Activated CD8-positive, alpha-beta T cell treated with anti-CD3 and anti-CD28 coated beads, Interleukin-2, amount 10 ng/mL, durations not matched to agents 7 days and 5 days (primary cell): ENCODE results near the gene CASQ2. TPM values are rescaled to one million over a fixed set of nuclear protein-coding genes. Genes with fewer than 3 reads are reported as not detected.
"Not testable (repeated sequence)": the region's sequence is repeated elsewhere in the genome, so short reads cannot be mapped to it uniquely, and the experiment has no call there.

Source experiments
- ATAC-seq: fragments of 150-1000 bp; cut with Tn5 transposase; one replicate; pipeline ENCODE4 v1.10.0; 2021; ENCODE audit warnings: moderate library complexity
- CTCF ChIA-PET: fragments of 350-600 bp; sonication (Branson Sonifier 250); formaldehyde crosslinking; loops from one replicate; lab custom pipeline; 2021; ENCODE audit warnings: antibody characterized with exemption; lab: Charles Lee
- POLR2A ChIA-PET: fragments of 350-600 bp; sonication (Branson Sonifier 250); formaldehyde crosslinking; loops from one replicate; lab custom pipeline; 2021; ENCODE audit warnings: antibody characterized with exemption; lab: Charles Lee
- DNase-seq: peaks from one replicate; pipeline ENCODE4 v3.0.0-alpha.2; 2020
- H3K27ac Mint-ChIP-seq: one replicate; pipeline ENCODE4 v1.8.0; 2021; ENCODE audit warnings: mild to moderate bottlenecking, mixed read lengths
- H3K27me3 Mint-ChIP-seq: one replicate; pipeline ENCODE4 v1.8.0; 2021; ENCODE audit warnings: low read depth, mixed read lengths
- H3K36me3 Mint-ChIP-seq: one replicate; pipeline ENCODE4 v1.8.0; 2021; ENCODE audit warnings: low read depth, mixed read lengths
- H3K4me1 Mint-ChIP-seq: one replicate; pipeline ENCODE4 v1.8.0; 2021; ENCODE audit warnings: low read depth, mixed read lengths
- H3K4me3 Mint-ChIP-seq: one replicate; pipeline ENCODE4 v1.8.0; 2021; ENCODE audit warnings: mild to moderate bottlenecking, mixed read lengths
- H3K9me3 Mint-ChIP-seq: one replicate; pipeline ENCODE4 v1.8.0; 2022; ENCODE audit warnings: mixed read lengths; ENCODE audit not compliant: insufficient read depth
- total RNA-seq, 2 experiments: library from RNA; stranded (reverse); gene quantifications; one replicate each; pipeline ENCODE4 v1.2.3, GENCODE V29; 2021

The CASQ2 gene
- total RNA-seq, 2 experiments from 2014 or later: not detected

- Mint-ChIP-seq H3K27me3 (peaks cover 16% of the 10 kb centered on the region), H3K4me3 (no peak overlapping the region), H3K27ac (no peak overlapping the region), H3K4me1 (no peaks in the 10 kb centered on the region), H3K36me3 (no peaks in the 10 kb centered on the region), H3K9me3 (no peaks in the 10 kb centered on the region)
- ChIA-PET POLR2A (no interaction called here), CTCF (interaction anchor here (1.1 kb wide), 1 partner anchor 11 kb away, joined by 4 read pairs; no protein-coding TSS in a partner anchor)
- DNase-seq (no peak), ATAC-seq (no peak)
Observed at GRCh38 chr1:115796897-115797296, 28.4 kb upstream of the CASQ2 start.

GRCh38 chr1:115796036-115796435, 27.5 kb upstream of the CASQ2 start:
- ATAC-seq (no peak), DNase-seq (no peak)
- Mint-ChIP-seq H3K27ac (no peak overlapping the region), H3K9me3 (no peaks in the 10 kb centered on the region), H3K36me3 (no peaks in the 10 kb centered on the region), H3K4me1 (no peaks in the 10 kb centered on the region), H3K27me3 (peaks cover 17% of the 10 kb centered on the region), H3K4me3 (no peak overlapping the region)
- POLR2A ChIA-PET: no interaction called here
- CTCF ChIA-PET: interaction anchor here (1.1 kb wide), 1 partner anchor 12 kb away, joined by 4 read pairs; no protein-coding TSS in a partner anchor

- no peak for ATAC-seq
- no peaks in the 10 kb centered on the region for H3K36me3 Mint-ChIP-seq
- no peak overlapping the region for H3K4me3 Mint-ChIP-seq
- no peak for DNase-seq
- POLR2A ChIA-PET: no interaction called here
- no peaks in the 10 kb centered on the region for H3K4me1 Mint-ChIP-seq
- CTCF ChIA-PET: no interaction called here
- H3K9me3 Mint-ChIP-seq: no peaks in the 10 kb centered on the region
- H3K27me3 Mint-ChIP-seq: peaks cover 19% of the 10 kb centered on the region
- H3K27ac Mint-ChIP-seq: no peak overlapping the region
Observed at GRCh38 chr1:115794976-115795639, 26.6 kb upstream of the CASQ2 start.

- ATAC-seq: no peak
Observed at GRCh38 chr1:115793162-115793561, 24.6 kb upstream of the CASQ2 start.

GRCh38 chr1:115791816-115792215, 23.3 kb upstream of the CASQ2 start:
- no peaks in the 10 kb centered on the region for H3K4me1 Mint-ChIP-seq
- ATAC-seq (no peak), DNase-seq (no peak)
- ChIA-PET CTCF (no interaction called here), POLR2A (no interaction called here)
- no peaks in the 10 kb centered on the region for H3K9me3 Mint-ChIP-seq
- H3K4me3 Mint-ChIP-seq: no peak overlapping the region
- no peak overlapping the region for H3K27ac Mint-ChIP-seq
- H3K36me3 Mint-ChIP-seq: no peaks in the 10 kb centered on the region
- peaks cover 26% of the 10 kb centered on the region for H3K27me3 Mint-ChIP-seq

More at GRCh38 chr1:115793162-115793561, 24.6 kb upstream of the CASQ2 start:
- ChIA-PET CTCF (no interaction called here), POLR2A (no interaction called here)
- no peak for DNase-seq
- no peaks in the 10 kb centered on the region for H3K9me3 Mint-ChIP-seq
- H3K4me1 Mint-ChIP-seq: no peaks in the 10 kb centered on the region
- no peak overlapping the region for H3K4me3 Mint-ChIP-seq
- peaks cover 21% of the 10 kb centered on the region for H3K27me3 Mint-ChIP-seq
- no peak overlapping the region for H3K27ac Mint-ChIP-seq
- H3K36me3 Mint-ChIP-seq: no peaks in the 10 kb centered on the region

- ChIA-PET POLR2A (no interaction called here), CTCF (no interaction called here)
- Mint-ChIP-seq H3K4me1 (no peaks in the 10 kb centered on the region), H3K27ac (no peak overlapping the region), H3K36me3 (no peaks in the 10 kb centered on the region), H3K4me3 (no peak overlapping the region), H3K9me3 (no peaks in the 10 kb centered on the region), H3K27me3 (peaks cover 28% of the 10 kb centered on the region)
- DNase-seq (no peak), ATAC-seq (no peak)
Observed at GRCh38 chr1:115790846-115791245, 22.3 kb upstream of the CASQ2 start.

GRCh38 chr1:115790356-115790755, 21.8 kb upstream of the CASQ2 start:
- H3K27ac Mint-ChIP-seq: no peak overlapping the region
- ChIA-PET CTCF (no interaction called here), POLR2A (no interaction called here)
- H3K9me3 Mint-ChIP-seq: no peaks in the 10 kb centered on the region
- ATAC-seq: no peak
- H3K4me3 Mint-ChIP-seq: no peak overlapping the region
- no peaks in the 10 kb centered on the region for H3K36me3 Mint-ChIP-seq
- no peak for DNase-seq
- peaks cover 27% of the 10 kb centered on the region for H3K27me3 Mint-ChIP-seq
- H3K4me1 Mint-ChIP-seq: no peaks in the 10 kb centered on the region

GRCh38 chr1:115783311-115783710, 14.8 kb upstream of the CASQ2 start:
- Mint-ChIP-seq H3K4me3 (no peak overlapping the region), H3K27ac (no peak overlapping the region), H3K9me3 (no peaks in the 10 kb centered on the region), H3K4me1 (no peaks in the 10 kb centered on the region), H3K36me3 (no peaks in the 10 kb centered on the region), H3K27me3 (peaks cover 12% of the 10 kb centered on the region)
- ChIA-PET POLR2A (no interaction called here), CTCF (interaction anchor here (2.7 kb wide), 1 partner anchor 12 kb away, joined by 8 read pairs; no protein-coding TSS in a partner anchor)
- no peak for DNase-seq
- ATAC-seq: no peak

GRCh38 chr1:115782571-115783281, 14.2 kb upstream of the CASQ2 start:
- POLR2A ChIA-PET: no interaction called here
- Mint-ChIP-seq H3K9me3 (no peaks in the 10 kb centered on the region), H3K36me3 (no peaks in the 10 kb centered on the region), H3K4me1 (no peaks in the 10 kb centered on the region), H3K27me3 (peaks cover 11% of the 10 kb centered on the region), H3K4me3 (no peak overlapping the region), H3K27ac (no peak overlapping the region)
- DNase-seq (no peak), ATAC-seq (no peak)
- CTCF ChIA-PET: interaction anchor here (1.2 to 2.7 kb wide), 2 partner anchors 12 to 199 kb away, joined by 3 to 8 read pairs; no protein-coding TSS in a partner anchor

GRCh38 chr1:115781851-115782250, 13.3 kb upstream of the CASQ2 start:
- no peaks in the 10 kb centered on the region for H3K4me1 Mint-ChIP-seq
- ChIA-PET POLR2A (no interaction called here), CTCF (interaction anchor here (1.2 to 2.7 kb wide), 2 partner anchors 11 to 200 kb away, joined by 3 to 8 read pairs; no protein-coding TSS in a partner anchor)
- DNase-seq (no peak), ATAC-seq (no peak)
- no peak overlapping the region for H3K27ac Mint-ChIP-seq
- H3K4me3 Mint-ChIP-seq: no peak overlapping the region
- peaks cover 9% of the 10 kb centered on the region for H3K27me3 Mint-ChIP-seq
- no peaks in the 10 kb centered on the region for H3K36me3 Mint-ChIP-seq
- H3K9me3 Mint-ChIP-seq: no peaks in the 10 kb centered on the region

GRCh38 chr1:115781343-115781742, 12.8 kb upstream of the CASQ2 start:
- CTCF ChIA-PET: interaction anchor here (1.2 to 2.7 kb wide), 2 partner anchors 10 to 201 kb away, joined by 3 to 8 read pairs; no protein-coding TSS in a partner anchor
- H3K36me3 Mint-ChIP-seq: no peaks in the 10 kb centered on the region
- H3K9me3 Mint-ChIP-seq: no peaks in the 10 kb centered on the region
- DNase-seq (no peak), ATAC-seq (no peak)
- H3K27ac Mint-ChIP-seq: no peak overlapping the region
- H3K27me3 Mint-ChIP-seq: peaks cover 7% of the 10 kb centered on the region
- POLR2A ChIA-PET: no interaction called here
- H3K4me3 Mint-ChIP-seq: no peak overlapping the region
- H3K4me1 Mint-ChIP-seq: no peaks in the 10 kb centered on the region

GRCh38 chr1:115780655-115781054, 12.1 kb upstream of the CASQ2 start:
- DNase-seq, H3K4me1 Mint-ChIP-seq, ATAC-seq, H3K36me3 Mint-ChIP-seq, H3K9me3 Mint-ChIP-seq, POLR2A ChIA-PET, H3K4me3 Mint-ChIP-seq, CTCF ChIA-PET, H3K27me3 Mint-ChIP-seq, H3K27ac Mint-ChIP-seq: not testable (repeated sequence)
